ENCODE data around the gene SLC25A42. TPM values are rescaled to one million over a fixed set of nuclear protein-coding genes. Genes with fewer than 3 reads are reported as not detected.
"Not testable (repeated sequence)": the region's sequence is repeated elsewhere in the genome, so short reads cannot be mapped to it uniquely, and the experiment has no call there.

SLC25A42 gene
- total RNA-seq, 1 donor from 2014 or later, result 10.6 TPM

DNA sequence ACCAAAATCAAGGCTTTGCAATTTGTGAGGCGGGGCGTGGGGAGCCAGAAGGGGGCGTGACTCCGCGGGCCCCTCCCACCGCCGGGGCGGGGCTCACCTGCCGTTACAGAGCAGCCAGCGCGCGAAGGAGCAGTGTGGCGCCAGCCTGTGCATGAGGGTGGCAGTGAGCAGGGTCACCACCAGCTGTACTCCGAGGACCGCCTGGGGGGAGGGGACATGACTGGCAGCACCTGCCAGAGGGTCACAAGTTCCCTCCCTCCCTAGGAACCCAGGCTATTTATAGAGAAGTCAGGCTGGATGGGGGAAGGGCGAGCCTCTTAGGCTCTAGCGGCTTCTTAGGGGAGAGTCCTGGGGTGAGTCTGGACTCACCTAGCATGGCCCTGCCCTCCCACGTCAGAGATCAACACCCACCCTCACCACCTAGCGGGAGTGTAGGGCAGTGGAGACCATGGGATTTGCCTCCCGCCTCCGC lies 70.9 kb downstream of the SLC25A42 start:
- H3K4me3 Mint-ChIP-seq (ENCODE audit: unreplicated experiment), result no peak overlapping the region

DNA sequence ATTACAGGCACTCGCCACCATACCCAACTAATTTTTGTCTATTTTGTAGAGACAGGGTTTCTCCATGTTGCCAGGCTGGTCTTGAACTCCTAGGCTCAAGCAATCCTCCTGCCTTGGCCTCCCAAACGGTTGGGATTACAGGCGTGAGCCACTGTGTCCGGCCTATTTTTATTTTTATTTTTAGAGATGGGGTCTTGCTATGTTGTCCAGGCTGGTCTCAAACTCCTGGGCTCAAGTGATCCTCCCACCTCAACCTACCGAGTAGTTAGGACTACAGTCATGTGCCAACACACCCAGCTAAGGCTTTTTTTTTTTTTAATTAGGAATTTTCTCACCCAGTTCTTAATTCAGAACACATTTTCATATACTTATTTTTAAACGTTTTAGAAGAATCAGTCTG lies 71.9 kb downstream of the SLC25A42 start:
- not testable (repeated sequence) for DNase-seq (ENCODE audit: extremely low spot score, unreplicated experiment); H3K4me3 Mint-ChIP-seq (ENCODE audit: unreplicated experiment); H3K9me3 Mint-ChIP-seq (ENCODE audit: unreplicated experiment); H3K27ac Mint-ChIP-seq (ENCODE audit: unreplicated experiment); H3K36me3 Mint-ChIP-seq (ENCODE audit: unreplicated experiment); H3K27me3 Mint-ChIP-seq (ENCODE audit: unreplicated experiment)
- H3K4me1 Mint-ChIP-seq (ENCODE audit: unreplicated experiment), result peaks cover 19% of the 10 kb centered on the region

More for the DNA sequence above, 70.9 kb downstream of the SLC25A42 start:
- Mint-ChIP-seq H3K27ac (ENCODE audit: unreplicated experiment) (no peak overlapping the region), H3K9me3 (ENCODE audit: unreplicated experiment) (no peaks in the 10 kb centered on the region), H3K4me1 (ENCODE audit: unreplicated experiment) (peaks cover 19% of the 10 kb centered on the region), H3K27me3 (ENCODE audit: unreplicated experiment) (no peaks in the 10 kb centered on the region), H3K36me3 (ENCODE audit: unreplicated experiment) (peaks cover 8% of the 10 kb centered on the region)
- no peak for DNase-seq (ENCODE audit: extremely low spot score, unreplicated experiment)
- TF ChIP-seq, protein P1, sequence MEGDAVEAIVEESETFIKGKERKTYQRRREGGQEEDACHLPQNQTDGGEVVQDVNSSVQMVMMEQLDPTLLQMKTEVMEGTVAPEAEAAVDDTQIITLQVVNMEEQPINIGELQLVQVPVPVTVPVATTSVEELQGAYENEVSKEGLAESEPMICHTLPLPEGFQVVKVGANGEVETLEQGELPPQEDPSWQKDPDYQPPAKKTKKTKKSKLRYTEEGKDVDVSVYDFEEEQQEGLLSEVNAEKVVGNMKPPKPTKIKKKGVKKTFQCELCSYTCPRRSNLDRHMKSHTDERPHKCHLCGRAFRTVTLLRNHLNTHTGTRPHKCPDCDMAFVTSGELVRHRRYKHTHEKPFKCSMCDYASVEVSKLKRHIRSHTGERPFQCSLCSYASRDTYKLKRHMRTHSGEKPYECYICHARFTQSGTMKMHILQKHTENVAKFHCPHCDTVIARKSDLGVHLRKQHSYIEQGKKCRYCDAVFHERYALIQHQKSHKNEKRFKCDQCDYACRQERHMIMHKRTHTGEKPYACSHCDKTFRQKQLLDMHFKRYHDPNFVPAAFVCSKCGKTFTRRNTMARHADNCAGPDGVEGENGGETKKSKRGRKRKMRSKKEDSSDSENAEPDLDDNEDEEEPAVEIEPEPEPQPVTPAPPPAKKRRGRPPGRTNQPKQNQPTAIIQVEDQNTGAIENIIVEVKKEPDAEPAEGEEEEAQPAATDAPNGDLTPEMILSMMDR (IDR thresholded peaks at IDR 0.05), result no peak

DNA sequence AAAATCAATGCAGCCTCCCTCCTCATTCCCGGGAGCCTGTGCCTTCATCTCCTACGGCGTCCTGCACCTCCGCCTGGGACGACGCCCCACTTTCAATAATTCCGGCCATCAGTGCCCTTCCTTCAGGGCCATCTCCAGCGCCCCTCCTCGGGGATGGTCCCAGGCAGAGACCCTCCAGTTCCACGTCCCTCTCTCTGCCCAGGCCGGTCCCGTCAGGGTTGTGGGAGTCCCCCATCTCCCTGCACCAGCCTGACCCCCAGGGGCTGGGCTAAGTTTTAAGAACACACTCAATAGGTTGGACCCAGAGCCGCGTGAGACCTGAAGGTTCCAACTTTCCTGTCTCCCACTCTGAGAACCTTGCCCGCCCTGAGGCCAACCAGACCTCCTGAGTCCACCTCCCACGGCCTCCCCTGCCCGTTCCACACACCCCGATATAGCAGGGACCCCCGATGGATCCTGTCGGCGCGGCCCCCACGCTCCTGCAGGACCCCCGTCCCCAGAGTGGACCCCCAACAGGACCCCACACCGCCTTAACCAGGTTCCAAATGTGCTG lies 73.8 kb downstream of the SLC25A42 start:
- Mint-ChIP-seq H3K4me3 (ENCODE audit: unreplicated experiment) (peak overlapping the region; percentile 96), H3K27me3 (ENCODE audit: unreplicated experiment) (peaks cover 3% of the 10 kb centered on the region), H3K27ac (ENCODE audit: unreplicated experiment) (peak overlapping the region; percentile 88), H3K4me1 (ENCODE audit: unreplicated experiment) (peaks cover 19% of the 10 kb centered on the region), H3K9me3 (ENCODE audit: unreplicated experiment) (no peaks in the 10 kb centered on the region), H3K36me3 (ENCODE audit: unreplicated experiment) (peaks cover 3% of the 10 kb centered on the region)
- TF ChIP-seq, protein P1 (IDR thresholded peaks at IDR 0.05), result no peak
- DNase-seq (ENCODE audit: extremely low spot score, unreplicated experiment), result no peak

DNA sequence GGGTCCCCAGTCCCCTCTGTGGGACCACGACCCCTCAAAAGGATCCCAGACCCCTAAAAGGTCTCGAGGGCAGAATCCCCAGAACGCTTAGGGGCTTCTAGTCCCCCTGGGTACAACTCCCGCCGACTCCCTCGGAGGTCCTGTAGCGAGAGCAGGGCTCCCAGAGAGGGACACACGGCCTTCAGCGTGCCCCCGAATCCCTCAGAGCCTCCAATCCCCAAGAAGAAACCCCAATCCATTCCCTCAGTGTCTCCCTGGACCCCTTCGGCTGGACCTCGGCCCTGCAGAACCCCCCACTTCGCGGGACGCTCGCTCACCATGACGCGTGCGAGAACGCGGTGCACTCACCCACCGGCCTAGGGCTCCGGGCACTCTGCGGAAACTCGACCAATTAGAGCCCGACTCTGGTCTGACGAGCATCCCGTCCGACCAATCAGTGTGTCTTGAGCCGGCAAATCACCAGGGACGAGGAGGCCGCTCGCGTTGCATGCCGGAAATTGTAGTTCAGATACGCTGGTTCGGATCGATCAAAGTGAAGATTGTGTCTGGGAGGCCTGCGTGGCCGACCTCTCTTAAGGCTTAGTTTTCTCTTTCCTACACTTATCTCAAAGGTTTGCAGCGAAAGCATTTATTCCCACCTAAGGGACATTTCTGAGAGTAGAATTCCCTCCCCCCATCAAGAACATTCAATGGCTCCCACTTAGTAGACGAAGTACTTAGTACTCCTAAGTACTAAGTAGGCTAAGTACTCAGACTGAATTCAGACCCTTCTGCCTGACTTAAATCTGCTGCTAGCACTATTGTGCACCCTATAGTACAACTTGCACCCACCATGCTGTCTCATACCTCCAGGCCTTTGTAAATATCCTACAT lies 74.6 kb downstream of the SLC25A42 start, which contains the start of gene TMEM161A:
TMEM161A (minus strand) TSS at position 370 of the 873 bp plus-strand sequence; CDS start at position 320, 50 bp downstream.
- Mint-ChIP-seq H3K9me3 (ENCODE audit: unreplicated experiment) (no peaks in the 10 kb centered on the region), H3K27me3 (ENCODE audit: unreplicated experiment) (peaks cover 3% of the 10 kb centered on the region), H3K4me1 (ENCODE audit: unreplicated experiment) (peaks cover 19% of the 10 kb centered on the region), H3K27ac (ENCODE audit: unreplicated experiment) (peak within 1 kb of the TSS; percentile 88), H3K4me3 (ENCODE audit: unreplicated experiment) (peak within 1 kb of the TSS; percentile 96), H3K36me3 (ENCODE audit: unreplicated experiment) (peaks cover 3% of the 10 kb centered on the region)
- DNase-seq (ENCODE audit: extremely low spot score, unreplicated experiment), result peak; percentile 98
- TF ChIP-seq, protein P1 (IDR thresholded peaks at IDR 0.05), result no peak

DNA sequence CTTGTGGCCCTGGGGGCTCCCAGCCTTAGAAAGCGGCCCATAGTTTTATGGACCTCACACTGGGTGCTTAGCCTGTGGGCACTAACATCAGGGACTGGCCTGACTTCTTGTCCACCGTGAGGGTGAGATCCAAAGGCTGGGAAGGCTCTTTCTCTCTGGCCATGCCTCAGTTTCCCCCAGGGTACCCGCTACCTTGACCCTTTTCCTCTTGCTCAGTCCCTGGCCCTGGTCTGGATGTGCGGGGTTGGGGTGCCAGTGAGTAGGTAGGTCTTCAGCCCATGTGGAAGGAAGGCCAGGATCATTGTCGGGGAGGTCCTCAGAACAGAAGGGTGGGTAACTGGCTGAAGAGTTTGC lies 76.1 kb downstream of the SLC25A42 start:
- Mint-ChIP-seq H3K4me1 (ENCODE audit: unreplicated experiment) (peaks cover 19% of the 10 kb centered on the region), H3K4me3 (ENCODE audit: unreplicated experiment) (no peak overlapping the region), H3K27me3 (ENCODE audit: unreplicated experiment) (peaks cover 3% of the 10 kb centered on the region), H3K9me3 (ENCODE audit: unreplicated experiment) (no peaks in the 10 kb centered on the region), H3K27ac (ENCODE audit: unreplicated experiment) (no peak overlapping the region), H3K36me3 (ENCODE audit: unreplicated experiment) (no peaks in the 10 kb centered on the region)
- TF ChIP-seq, protein P1 (IDR thresholded peaks at IDR 0.05), result no peak
- DNase-seq (ENCODE audit: extremely low spot score, unreplicated experiment), result no peak
